Measurements from ENCODE around the gene ALDH9A1. TPM values are rescaled to one million over a fixed set of nuclear protein-coding genes. Genes with fewer than 3 reads are reported as not detected.

ALDH9A1 gene
- total and polyA plus RNA-seq, 2 donors (not counting 3 experiments of a cell fraction or from before 2014, with no cell fraction given) = 25.5 to 47.4 TPM

DNA sequence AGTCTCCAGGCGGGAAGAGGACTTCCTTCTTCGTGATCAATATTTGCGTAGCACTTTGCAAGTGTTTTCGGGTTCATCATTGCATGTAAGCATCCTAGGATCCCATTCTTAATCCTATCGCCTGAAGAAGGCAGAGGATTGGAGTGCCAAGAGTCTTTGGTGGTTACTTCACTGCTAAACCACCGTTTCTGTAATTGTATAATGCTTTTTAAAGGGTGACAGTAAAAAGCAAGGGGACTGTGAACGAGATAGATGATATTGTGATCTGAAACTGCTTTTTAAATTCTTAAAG, 345 bp upstream of the ALDH9A1 start:
- no peaks in the 10 kb centered on the region for H3K9me3 ChIP-seq (replicated peaks; ENCODE audit: control insufficient read depth, insufficient read depth, low read length)
- POLR2A ChIA-PET = no interaction called here
- H3K4me3 ChIP-seq (replicated peaks in 1 of 3; ENCODE audit: insufficient read depth in 1 of 3, low read depth in 1 of 3, low read length in 3 of 3) = peak overlapping the region; percentile 36 to 75 (median 55)
- DNase-seq (ENCODE audit: low read depth, low spot score) (no peak), FAIRE-seq (no peak)
- H3K4me2 ChIP-seq (ENCODE audit: insufficient read depth, low read length) = peak overlapping the region; percentile 86
- peaks cover 30% of the 10 kb centered on the region for H3K79me2 ChIP-seq (ENCODE audit: control insufficient read depth, insufficient read depth, low read length)
- no peak overlapping the region for H3K27ac ChIP-seq (ENCODE audit: insufficient read depth, low read depth, low read length)
- peaks cover 2 to 3% of the 10 kb centered on the region in 2 experiments for H3K27me3 ChIP-seq (ENCODE audit: control insufficient read depth in 2 of 2, insufficient read depth in 2 of 2, low read length in 2 of 2)
- CTCF ChIA-PET = interaction anchor here (1.0 to 2.2 kb wide), 11 partner anchors 9 to 1522 kb away, joined by 3 to 10 read pairs (median 5); partner anchors contain the start of gene POU2F1
- peak overlapping the region; percentile 96 for H2AFZ ChIP-seq (ENCODE audit: low read depth, low read length)
- no peaks in the 10 kb centered on the region for H3K36me3 ChIP-seq (ENCODE audit: control insufficient read depth in 2 of 2, extremely low read depth in 1 of 2, insufficient read depth in 2 of 2, low read length in 2 of 2)
- BruUV-seq (replicated peaks) = TSS peak; percentile 60
- dilution Hi-C loops (cut with MboI; ENCODE audit: extremely low pct_ligation_motif_present, low sequenced_read_pairs) = no loop called here
- H3K9me1 ChIP-seq (replicated peaks; ENCODE audit: control insufficient read depth, extremely low read depth, insufficient read depth, low read length) = no peaks in the 10 kb centered on the region
- H3K9ac ChIP-seq (replicated peaks; ENCODE audit: extremely low read depth, insufficient read depth, low read length) = peak overlapping the region; percentile 30
- peaks cover 21% of the 10 kb centered on the region for H3K4me1 ChIP-seq (ENCODE audit: control insufficient read depth, extremely low read depth, insufficient read depth, low read length)
- intact Hi-C loops (cut with micrococcal nuclease) = loop anchor here (1.0 to 5.0 kb wide), 4 partner anchors 67 to 214 kb away; partner anchors contain the start of genes MGST3 and TMCO1
- no peaks in the 10 kb centered on the region for H4K20me1 ChIP-seq (replicated peaks; ENCODE audit: control insufficient read depth, extremely low read depth, insufficient read depth, low read length)
- TF ChIP-seq GATA2 (IDR thresholded peaks at IDR 0.05; ENCODE audit: insufficient read depth, insufficient read length, low read depth, low read length) = no peak

DNA sequence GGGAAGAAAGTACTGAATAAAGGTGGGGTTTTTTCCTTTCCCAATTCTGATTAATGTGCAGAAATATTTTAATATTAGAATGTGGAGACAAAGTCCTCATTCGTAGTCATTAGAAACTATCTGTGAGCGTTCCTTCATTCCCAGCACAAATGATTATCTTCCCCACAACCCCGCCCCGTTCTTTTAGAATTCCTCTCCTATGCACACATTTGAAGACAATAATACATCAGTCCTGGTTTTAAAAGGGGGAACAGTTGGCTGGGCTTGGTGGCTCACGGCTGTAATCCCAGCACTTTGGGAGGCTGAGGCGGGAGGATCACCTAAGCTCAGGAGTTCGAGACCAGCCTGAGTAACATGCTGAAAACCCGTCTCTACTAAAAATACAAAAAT, 876 bp downstream of the ALDH9A1 start:
- TF ChIP-seq FOS (IDR thresholded peaks at IDR 0.05; ENCODE audit: borderline replicate concordance, insufficient read depth, low read length) = no peak
- TF ChIP-seq, protein P1, sequence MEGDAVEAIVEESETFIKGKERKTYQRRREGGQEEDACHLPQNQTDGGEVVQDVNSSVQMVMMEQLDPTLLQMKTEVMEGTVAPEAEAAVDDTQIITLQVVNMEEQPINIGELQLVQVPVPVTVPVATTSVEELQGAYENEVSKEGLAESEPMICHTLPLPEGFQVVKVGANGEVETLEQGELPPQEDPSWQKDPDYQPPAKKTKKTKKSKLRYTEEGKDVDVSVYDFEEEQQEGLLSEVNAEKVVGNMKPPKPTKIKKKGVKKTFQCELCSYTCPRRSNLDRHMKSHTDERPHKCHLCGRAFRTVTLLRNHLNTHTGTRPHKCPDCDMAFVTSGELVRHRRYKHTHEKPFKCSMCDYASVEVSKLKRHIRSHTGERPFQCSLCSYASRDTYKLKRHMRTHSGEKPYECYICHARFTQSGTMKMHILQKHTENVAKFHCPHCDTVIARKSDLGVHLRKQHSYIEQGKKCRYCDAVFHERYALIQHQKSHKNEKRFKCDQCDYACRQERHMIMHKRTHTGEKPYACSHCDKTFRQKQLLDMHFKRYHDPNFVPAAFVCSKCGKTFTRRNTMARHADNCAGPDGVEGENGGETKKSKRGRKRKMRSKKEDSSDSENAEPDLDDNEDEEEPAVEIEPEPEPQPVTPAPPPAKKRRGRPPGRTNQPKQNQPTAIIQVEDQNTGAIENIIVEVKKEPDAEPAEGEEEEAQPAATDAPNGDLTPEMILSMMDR (IDR thresholded peaks at IDR 0.05; ENCODE audit: extremely low read depth in 1 of 2, insufficient read depth in 1 of 2, low read depth in 1 of 2, low read length in 2 of 2) = no peak
- TF ChIP-seq GATA2 (IDR thresholded peaks at IDR 0.05; ENCODE audit: insufficient read depth, insufficient read length, low read depth, low read length) = no peak
- no peak for TF ChIP-seq EZH2 (IDR thresholded peaks at IDR 0.05; ENCODE audit: borderline replicate concordance, low read depth, low read length, severe bottlenecking)
- TF ChIP-seq, protein P2, sequence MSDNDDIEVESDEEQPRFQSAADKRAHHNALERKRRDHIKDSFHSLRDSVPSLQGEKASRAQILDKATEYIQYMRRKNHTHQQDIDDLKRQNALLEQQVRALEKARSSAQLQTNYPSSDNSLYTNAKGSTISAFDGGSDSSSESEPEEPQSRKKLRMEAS (IDR thresholded peaks at IDR 0.05; ENCODE audit: insufficient read depth, insufficient read length) = no peak
- no peak for TF ChIP-seq MYC (IDR thresholded peaks at IDR 0.05; ENCODE audit: low read depth, low read length)
- no peak for TF ChIP-seq JUN (IDR thresholded peaks at IDR 0.05; ENCODE audit: borderline replicate concordance, insufficient read depth, insufficient read length, low read depth)
- no peak for TF ChIP-seq POLR2AphosphoS5 (IDR thresholded peaks at IDR 0.05; ENCODE audit: insufficient read depth, low read depth, low read length)
- TF ChIP-seq POLR2A (IDR thresholded peaks at IDR 0.05; ENCODE audit: low read depth, low read length) = no peak
- no peaks in the 10 kb centered on the region for H3K36me3 ChIP-seq (ENCODE audit: control insufficient read depth in 2 of 2, extremely low read depth in 1 of 2, insufficient read depth in 2 of 2, low read length in 2 of 2)
- DNase-seq (ENCODE audit: low read depth, low spot score) (peak; percentile 17), FAIRE-seq (no peak)
- BruUV-seq (replicated peaks) = TSS peak; percentile 33
- POLR2A ChIA-PET = interaction anchor here (0.6 kb wide), 1 partner anchor 23 kb away, joined by 3 read pairs; no protein-coding TSS in a partner anchor
- H3K9me1 ChIP-seq (replicated peaks; ENCODE audit: control insufficient read depth, extremely low read depth, insufficient read depth, low read length) = no peaks in the 10 kb centered on the region
- peak overlapping the region; percentile 36 to 66 (median 55) for H3K4me3 ChIP-seq (replicated peaks in 1 of 3; ENCODE audit: insufficient read depth in 1 of 3, low read depth in 1 of 3, low read length in 3 of 3)
- peaks cover 21% of the 10 kb centered on the region for H3K4me1 ChIP-seq (ENCODE audit: control insufficient read depth, extremely low read depth, insufficient read depth, low read length)
- H3K4me2 ChIP-seq (ENCODE audit: insufficient read depth, low read length) = peak overlapping the region; percentile 53
- no peaks in the 10 kb centered on the region for H4K20me1 ChIP-seq (replicated peaks; ENCODE audit: control insufficient read depth, extremely low read depth, insufficient read depth, low read length)
- intact Hi-C loops (cut with micrococcal nuclease) (loop anchor here (5.0 kb wide), 1 partner anchor 215 kb away; no protein-coding TSS in a partner anchor), dilution Hi-C loops (cut with MboI; ENCODE audit: extremely low pct_ligation_motif_present, low sequenced_read_pairs) (no loop called here)
- no peaks in the 10 kb centered on the region for H3K9me3 ChIP-seq (replicated peaks; ENCODE audit: control insufficient read depth, insufficient read depth, low read length)
- peaks cover 30% of the 10 kb centered on the region for H3K79me2 ChIP-seq (ENCODE audit: control insufficient read depth, insufficient read depth, low read length)
- H3K27me3 ChIP-seq (ENCODE audit: control insufficient read depth in 2 of 2, insufficient read depth in 2 of 2, low read length in 2 of 2) = peaks cover 2 to 3% of the 10 kb centered on the region in 2 experiments
- no peak overlapping the region for H2AFZ ChIP-seq (ENCODE audit: low read depth, low read length)
- CTCF ChIA-PET = interaction anchor here (0.8 to 2.2 kb wide), 18 partner anchors 9 to 1523 kb away, joined by 3 to 10 read pairs (median 4); partner anchors contain the start of genes MGST3 and POU2F1
- H3K27ac ChIP-seq (ENCODE audit: insufficient read depth, low read depth, low read length) = peak overlapping the region; percentile 72
- peak overlapping the region; percentile 85 for H3K9ac ChIP-seq (replicated peaks; ENCODE audit: extremely low read depth, insufficient read depth, low read length)

Measured in endothelial cell of umbilical vein (primary cell).